Right lobe of liver (tissue), 4 donors: Measurements from ENCODE around the gene PTPRK.

Experiments used
- CTCF ChIP-seq, 4 donors: fragments of 200-600 bp in 3 of 4; fragments of 450-650 bp in 1 of 4; IDR thresholded peaks; one replicate each; pipeline versions ENCODE4 v1.5.1 to v1.8.0; 2016 to 2022; ENCODE audit warnings: antibody characterized with exemption in 4 of 4, mild to moderate bottlenecking in 2 of 4
- POLR2A ChIP-seq: fragments of 450-650 bp; IDR thresholded peaks from one replicate; pipeline ENCODE4 v1.6.1; 2017; ENCODE audit warnings: antibody characterized with exemption, mild to moderate bottlenecking
- donor health status: DM: no; HTN: no; CAD: no.
- donor health status: DM: no; HTN: no; CAD: no.
- donor health status: DM: no; HTN: yes; CAD: no.

- no peak for TF ChIP-seq POLR2A
- no peak for TF ChIP-seq CTCF (IDR thresholded peaks at IDR 0.05)
Observed at GRCh38 chr6:128161263-128161662, 359.1 kb downstream of the PTPRK start.
